HAP-1 (cell line): ENCODE data around the gene RPTOR.
"Not testable (repeated sequence)": the region's sequence is repeated elsewhere in the genome, so short reads cannot be mapped to it uniquely, and the experiment has no call there.

Experiments used
- DNase-seq, 2 experiments: peaks; one replicate each; pipeline ENCODE4 v3.0.0-alpha.2; 2016 to 2020; ENCODE audit warnings: low spot score in 2 of 2
- H3K27me3 ChIP-seq: fragments of 250-450 bp; sonication (Bioruptor Pico); 2 replicates; pipeline ENCODE4 v1.5.1; 2020; ENCODE audit warnings: low read depth, mild to moderate bottlenecking, moderate library complexity
- H3K36me3 ChIP-seq: fragments of 250-450 bp; sonication (Bioruptor Pico); replicated peaks from 2 replicates; pipeline ENCODE4 v1.5.1; 2020; ENCODE audit warnings: mild to moderate bottlenecking
- H3K4me1 ChIP-seq: fragments of 250-450 bp; sonication (Bioruptor Pico); 2 replicates; pipeline ENCODE4 v1.5.1; 2020; ENCODE audit warnings: mild to moderate bottlenecking
- H3K4me3 ChIP-seq: fragments of 250-450 bp; sonication (Bioruptor Pico); 2 replicates; pipeline ENCODE4 v1.5.1; 2020; ENCODE audit warnings: mild to moderate bottlenecking, moderate library complexity
- H3K9me3 ChIP-seq: fragments of 250-450 bp; sonication (Bioruptor Pico); 2 replicates; pipeline ENCODE4 v1.5.1; 2020; ENCODE audit warnings: mild to moderate bottlenecking, moderate library complexity
- in situ Hi-C: fragments of 300-500 bp; cut with MboI; formaldehyde crosslinking; loops from 3 replicates; pipeline ENCODE4 v1.14.3; 2020; ENCODE audit warnings: low sequenced_read_pairs, inconsistent platforms, mixed read lengths

Gene RPTOR

DNA sequence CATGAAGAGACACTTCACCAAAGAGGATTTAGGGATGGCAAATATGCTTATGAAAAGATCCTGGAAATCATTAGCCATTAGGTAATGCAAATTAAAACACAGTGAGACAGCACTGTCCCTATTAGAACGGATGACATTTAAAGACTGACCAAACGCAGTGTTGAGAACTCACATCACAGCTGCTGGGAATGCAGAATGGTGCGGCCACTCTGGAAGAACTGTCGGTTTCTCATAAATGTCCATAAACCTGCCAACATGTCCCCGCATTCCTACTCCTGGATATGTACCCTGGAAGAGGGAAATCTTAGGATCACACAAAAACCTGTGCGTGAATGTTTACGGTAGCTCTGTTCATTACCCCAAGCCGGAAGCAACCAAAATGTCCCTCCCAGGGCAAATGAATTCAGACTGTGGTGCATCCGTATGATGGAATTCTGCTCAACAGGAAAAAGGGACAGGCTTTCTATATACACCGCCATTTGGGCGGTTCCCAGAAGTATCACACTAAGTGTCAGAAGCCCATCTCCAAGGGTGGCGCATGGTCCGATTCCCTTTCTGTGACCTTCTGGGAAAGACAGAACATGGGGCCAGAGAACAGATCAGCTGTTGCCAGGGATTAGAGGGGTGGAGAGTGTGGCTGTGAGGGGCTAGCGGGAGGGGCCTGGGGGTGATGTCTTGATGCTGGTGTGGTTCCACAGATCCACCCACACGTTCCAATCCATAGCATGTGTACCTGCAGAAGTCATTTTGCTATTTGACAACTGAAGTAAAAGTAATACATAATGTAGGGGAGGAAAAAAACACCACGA is 249.8 kb downstream of the RPTOR start:
- no peak for DNase-seq
- Histone ChIP-seq H3K9me3 (no peaks in the 10 kb centered on the region), H3K36me3 (no peaks in the 10 kb centered on the region), H3K4me3 (no peak overlapping the region), H3K4me1 (peaks cover 2% of the 10 kb centered on the region; the same call in 1 of the 2 replicates), H3K27me3 (no peaks in the 10 kb centered on the region)
- in situ Hi-C loops = no loop called here

DNA sequence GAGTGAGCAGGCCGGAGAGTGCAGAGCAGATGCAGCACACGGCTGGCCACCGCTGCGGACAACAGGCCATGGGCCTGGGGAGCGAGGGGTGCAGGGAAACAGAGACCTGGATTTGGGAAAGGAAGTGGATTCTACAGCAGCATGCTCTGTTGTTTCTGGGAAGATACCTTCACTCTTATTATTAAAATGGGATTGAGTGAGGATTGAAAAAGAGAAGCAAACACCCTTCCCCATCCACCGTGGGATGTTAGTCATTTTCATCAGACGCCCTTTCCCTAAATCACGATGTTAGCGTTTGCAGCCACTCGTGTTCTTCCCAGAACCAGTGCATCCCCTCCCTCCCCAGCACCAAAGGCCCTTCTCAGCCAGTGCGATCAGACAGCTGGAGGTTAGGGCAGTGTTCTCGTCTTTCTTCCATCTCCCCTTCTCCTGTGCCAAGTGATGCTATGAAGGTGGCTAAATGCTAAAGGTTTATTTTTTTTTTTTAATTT is 250.5 kb downstream of the RPTOR start:
- H3K4me1 ChIP-seq = peaks cover 2% of the 10 kb centered on the region; the same call in 1 of the 2 replicates
- H3K9me3 ChIP-seq = no peaks in the 10 kb centered on the region
- H3K36me3 ChIP-seq = no peaks in the 10 kb centered on the region
- H3K27me3 ChIP-seq = no peaks in the 10 kb centered on the region
- in situ Hi-C loops = no loop called here
- DNase-seq = no peak
- H3K4me3 ChIP-seq = no peak overlapping the region

DNA sequence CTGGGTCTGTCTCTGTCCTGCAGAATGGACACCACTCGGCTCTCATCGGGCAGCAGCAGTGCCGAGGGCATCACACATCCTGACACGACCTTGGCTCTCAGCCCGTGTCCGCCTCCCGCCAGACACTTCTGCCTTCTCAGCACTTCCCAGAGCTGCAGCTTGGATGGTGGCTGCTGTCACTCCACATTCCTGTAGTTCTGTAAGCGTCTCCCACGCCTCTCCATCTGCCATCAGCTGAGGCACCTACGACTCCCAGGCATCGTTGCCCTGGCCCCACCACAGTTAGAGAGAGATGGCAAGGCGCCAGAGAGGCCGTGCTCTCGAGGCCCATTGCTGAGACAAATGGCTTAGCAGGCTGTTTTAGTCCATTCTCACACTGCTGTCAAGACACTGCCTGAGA is 251.1 kb downstream of the RPTOR start:
- peaks cover 2% of the 10 kb centered on the region; the same call in 1 of the 2 replicates for H3K4me1 ChIP-seq
- no peaks in the 10 kb centered on the region for H3K27me3 ChIP-seq
- no peaks in the 10 kb centered on the region for H3K9me3 ChIP-seq
- in situ Hi-C loops = no loop called here
- no peak overlapping the region for H3K4me3 ChIP-seq
- DNase-seq = no peak
- no peaks in the 10 kb centered on the region for H3K36me3 ChIP-seq

DNA sequence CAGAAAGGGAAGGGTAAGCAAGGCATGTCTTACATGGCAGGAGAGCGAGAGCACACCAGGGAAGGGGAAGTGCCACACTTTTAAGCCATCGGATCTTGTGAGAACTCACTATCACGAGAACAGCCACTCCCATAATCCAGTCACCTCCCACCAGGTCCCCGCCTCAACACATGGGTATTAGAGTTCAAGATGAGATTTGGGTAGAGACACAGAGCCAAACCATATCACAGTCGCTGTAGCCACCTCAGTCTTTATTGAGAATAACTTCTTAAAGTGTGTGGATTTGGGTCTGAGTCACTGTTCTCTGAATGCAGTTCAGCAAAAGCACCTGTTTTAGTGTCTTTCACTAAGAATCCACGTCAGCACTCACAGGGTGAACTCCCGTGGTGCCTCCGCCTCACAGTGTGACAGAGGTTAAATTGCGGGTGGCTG is 251.8 kb downstream of the RPTOR start:
- in situ Hi-C loops = no loop called here
- H3K4me1 ChIP-seq = no peaks in the 10 kb centered on the region

DNA sequence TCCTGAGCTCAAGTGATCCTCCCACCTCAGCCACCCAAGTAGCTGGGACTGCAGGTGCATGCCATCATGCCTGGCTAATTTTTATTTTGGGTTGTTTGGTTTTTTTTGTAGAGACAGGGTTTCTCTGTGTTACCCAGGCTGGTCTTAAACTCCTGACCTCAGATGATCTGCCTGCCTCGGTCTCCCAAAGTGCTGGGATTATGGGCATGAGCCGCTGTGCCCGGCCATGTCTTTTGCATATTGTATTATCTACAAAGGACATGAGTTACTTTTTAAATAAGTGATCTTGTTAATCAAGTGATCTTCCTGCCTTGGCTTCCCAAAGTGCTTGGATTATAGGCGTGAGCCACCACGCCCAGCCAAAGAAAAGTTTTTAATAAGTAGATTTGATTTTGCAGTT is 252.6 kb downstream of the RPTOR start:
- not testable (repeated sequence) for H3K36me3 ChIP-seq

More for the DNA sequence above, 251.8 kb downstream of the RPTOR start:
- H3K9me3 ChIP-seq = no peaks in the 10 kb centered on the region
- DNase-seq = no peak
- H3K4me3 ChIP-seq = no peak overlapping the region
- H3K36me3 ChIP-seq = no peaks in the 10 kb centered on the region
- no peaks in the 10 kb centered on the region for H3K27me3 ChIP-seq

DNA sequence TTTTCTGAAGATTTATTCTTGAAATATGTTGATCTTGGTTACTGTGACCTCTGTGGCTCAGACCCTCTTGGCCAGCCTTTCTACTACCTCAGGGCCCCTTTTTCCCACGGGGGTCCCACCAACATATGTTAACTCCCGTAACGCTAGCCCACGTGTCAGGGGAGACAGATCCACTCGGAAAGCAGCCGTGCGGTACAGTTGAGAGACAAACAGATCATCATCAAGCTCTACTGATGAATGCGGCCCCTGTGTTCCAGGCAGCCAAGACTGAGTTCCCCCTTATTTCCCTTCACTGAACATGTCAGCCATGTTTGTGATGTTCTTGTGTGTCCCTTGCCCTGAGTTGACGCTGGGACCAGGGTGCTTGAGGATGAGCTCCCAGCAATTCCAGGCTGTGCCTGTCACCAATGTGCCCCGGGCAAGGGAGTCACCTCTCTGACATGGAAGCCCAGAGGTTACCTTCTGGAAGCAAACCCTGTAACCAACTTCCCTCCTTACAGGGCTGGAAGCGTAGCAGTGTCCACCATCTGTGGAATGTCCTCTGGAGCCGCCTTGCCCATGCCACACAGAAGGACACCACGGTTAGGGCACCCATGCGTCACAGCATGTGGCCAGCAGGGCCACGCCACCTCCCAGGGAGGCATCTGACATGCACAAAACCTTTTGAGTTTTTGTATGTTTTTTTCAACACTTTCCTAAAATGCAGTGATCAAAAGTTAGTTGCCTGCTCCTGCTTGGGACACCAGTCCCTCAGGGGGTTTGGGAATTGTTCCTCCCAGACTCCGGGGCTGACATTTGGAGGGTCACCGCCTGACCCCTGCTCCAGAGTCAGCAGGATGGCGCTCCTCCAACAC is 253.3 kb downstream of the RPTOR start:
- H3K4me3 ChIP-seq = no peak overlapping the region
- no peaks in the 10 kb centered on the region for H3K36me3 ChIP-seq
- no peak for DNase-seq
- in situ Hi-C loops = no loop called here
- H3K4me1 ChIP-seq = no peaks in the 10 kb centered on the region
- no peaks in the 10 kb centered on the region for H3K9me3 ChIP-seq
- H3K27me3 ChIP-seq = no peaks in the 10 kb centered on the region

More for the DNA sequence above, 252.6 kb downstream of the RPTOR start:
- DNase-seq, in situ Hi-C loops, H3K9me3 ChIP-seq, H3K4me3 ChIP-seq, H3K4me1 ChIP-seq, H3K27me3 ChIP-seq: not testable (repeated sequence)

DNA sequence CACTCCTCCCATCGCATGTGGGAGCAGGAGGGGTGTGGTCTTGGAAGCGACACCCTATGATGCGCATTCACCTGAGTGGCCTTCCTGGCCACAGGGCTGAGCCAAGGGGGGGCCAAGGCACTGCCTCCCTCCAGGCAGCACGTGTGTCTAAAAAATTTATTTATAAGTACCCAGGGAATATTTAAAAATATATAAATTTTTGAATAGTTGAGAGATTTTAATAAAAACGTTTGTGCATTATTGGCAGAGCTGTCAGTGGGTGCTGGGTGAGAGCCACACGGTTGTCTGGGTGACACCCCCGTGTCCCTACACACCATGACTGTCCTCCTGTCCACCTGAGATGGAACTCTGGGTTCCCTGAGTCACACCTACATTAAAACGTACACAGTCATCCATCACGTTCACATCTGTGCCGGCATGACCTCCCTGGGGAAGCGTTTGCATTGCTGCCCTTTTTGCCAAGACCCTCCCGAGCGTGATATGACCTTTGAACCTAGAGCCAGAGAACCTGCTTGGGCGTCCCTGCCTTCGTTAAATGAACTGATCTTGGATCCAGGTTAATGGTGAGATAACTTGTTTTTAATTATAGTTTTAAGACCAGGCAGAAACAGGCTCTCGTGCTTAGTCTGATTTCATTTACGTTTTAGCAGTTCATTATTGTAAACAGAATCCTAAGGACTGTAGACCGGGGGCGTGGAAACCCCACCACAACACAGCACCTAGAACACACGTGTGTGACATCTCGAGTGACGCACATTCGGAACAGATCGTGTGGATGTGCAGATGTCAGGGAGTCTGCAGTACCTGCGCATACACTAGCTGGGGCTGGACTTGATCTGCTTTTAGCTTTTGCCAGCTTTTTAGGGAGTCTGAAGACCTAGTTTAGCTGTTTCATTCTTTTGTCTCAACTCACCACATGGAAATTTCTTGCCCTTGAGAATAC is 254.2 kb downstream of the RPTOR start:
- DNase-seq = no peak
- H3K9me3 ChIP-seq = no peaks in the 10 kb centered on the region
- H3K36me3 ChIP-seq = no peaks in the 10 kb centered on the region
- in situ Hi-C loops = no loop called here
- H3K27me3 ChIP-seq = no peaks in the 10 kb centered on the region
- H3K4me1 ChIP-seq = no peaks in the 10 kb centered on the region
- no peak overlapping the region for H3K4me3 ChIP-seq

DNA sequence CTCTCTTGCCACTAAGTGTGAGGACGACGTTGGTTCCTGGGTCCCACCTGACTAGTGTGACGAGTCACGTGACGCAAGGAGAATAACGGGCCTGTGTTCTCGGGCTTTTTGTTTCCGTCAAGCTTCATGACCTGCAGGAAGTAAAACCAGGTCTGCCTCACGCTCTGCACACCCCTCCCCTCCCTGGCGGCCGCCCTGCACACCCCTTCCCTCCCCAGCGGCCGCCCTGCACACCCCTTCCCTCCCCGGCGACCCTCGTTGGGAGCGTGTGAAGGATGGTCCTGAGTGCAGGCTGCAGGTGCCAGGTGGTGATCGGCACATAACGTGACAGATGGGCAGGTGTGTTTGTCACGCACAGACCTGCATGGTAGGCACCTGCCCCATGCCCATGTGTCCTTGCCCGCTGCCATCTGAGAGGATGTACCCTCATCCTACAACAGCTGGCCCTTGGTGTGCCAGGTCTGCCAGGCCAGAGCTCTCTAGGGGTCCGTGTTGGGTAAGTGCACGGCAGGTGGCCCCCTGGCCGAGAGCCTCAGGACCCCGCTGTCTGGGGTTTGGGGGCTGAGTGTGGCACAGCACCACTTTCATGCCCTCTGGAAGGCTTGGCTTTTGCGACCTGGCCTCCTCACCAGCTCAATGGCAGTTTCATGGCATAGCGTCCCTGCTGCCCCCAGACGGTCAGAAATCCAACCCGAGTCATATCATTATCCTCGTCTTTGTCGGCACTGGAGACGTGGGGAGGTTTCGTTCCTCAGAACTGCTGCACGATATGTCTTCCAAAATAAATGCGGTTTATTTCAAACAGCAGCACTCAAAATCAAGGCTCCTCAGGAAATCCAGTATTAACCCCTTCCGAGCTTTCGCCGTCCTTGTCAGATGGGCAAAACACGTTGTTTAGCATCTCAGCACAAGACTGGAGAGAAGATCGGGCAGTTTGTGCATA is 255.2 kb downstream of the RPTOR start:
- in situ Hi-C loops = no loop called here

DNA sequence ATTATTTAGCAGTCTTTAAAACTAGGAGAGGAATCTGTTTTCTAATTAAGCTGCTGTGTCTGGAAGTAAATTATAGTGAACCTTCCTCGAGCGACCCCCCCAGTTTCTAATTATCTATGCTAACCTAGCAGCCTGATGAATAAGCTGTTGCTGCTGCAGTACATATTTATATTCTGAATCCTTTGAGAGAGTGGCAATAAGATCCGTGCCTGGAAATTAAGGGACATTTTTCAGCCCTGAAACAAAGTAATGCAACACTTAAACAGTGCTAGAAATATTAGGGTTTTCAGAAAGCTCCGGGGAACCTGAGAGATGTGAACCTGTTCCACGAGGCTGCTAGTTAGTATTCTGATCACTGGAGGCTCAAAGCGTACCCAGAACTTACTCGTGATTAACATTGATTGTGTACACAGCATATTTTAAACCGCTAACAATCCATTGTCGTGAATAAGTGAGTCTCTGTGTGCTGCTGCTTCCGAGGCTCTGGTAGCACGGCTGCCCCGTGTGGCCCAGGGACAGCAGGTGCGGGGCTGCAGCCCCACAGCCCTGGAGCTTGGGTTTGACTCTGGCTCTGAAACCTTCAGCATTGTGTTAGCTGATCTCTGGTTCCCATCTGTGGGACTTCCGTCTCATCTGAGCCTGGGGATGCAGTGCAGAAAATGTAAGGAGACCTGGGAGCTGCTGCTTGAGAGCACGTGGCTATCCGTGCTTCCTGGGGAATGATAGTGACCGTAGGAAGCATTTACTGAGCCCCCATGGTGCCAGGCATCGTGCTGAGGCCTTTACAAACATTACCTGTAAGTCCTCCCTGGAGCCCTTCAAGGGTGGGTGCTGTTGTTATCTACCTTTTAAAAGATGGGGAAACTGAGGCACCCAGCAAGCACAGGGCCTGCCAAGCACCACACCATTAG is 256.1 kb downstream of the RPTOR start:
- in situ Hi-C loops = no loop called here

More for the DNA sequence above, 255.2 kb downstream of the RPTOR start:
- no peaks in the 10 kb centered on the region for H3K36me3 ChIP-seq
- DNase-seq = no peak
- H3K4me1 ChIP-seq = no peaks in the 10 kb centered on the region
- no peaks in the 10 kb centered on the region for H3K9me3 ChIP-seq
- H3K27me3 ChIP-seq = no peaks in the 10 kb centered on the region
- H3K4me3 ChIP-seq = no peak overlapping the region

DNA sequence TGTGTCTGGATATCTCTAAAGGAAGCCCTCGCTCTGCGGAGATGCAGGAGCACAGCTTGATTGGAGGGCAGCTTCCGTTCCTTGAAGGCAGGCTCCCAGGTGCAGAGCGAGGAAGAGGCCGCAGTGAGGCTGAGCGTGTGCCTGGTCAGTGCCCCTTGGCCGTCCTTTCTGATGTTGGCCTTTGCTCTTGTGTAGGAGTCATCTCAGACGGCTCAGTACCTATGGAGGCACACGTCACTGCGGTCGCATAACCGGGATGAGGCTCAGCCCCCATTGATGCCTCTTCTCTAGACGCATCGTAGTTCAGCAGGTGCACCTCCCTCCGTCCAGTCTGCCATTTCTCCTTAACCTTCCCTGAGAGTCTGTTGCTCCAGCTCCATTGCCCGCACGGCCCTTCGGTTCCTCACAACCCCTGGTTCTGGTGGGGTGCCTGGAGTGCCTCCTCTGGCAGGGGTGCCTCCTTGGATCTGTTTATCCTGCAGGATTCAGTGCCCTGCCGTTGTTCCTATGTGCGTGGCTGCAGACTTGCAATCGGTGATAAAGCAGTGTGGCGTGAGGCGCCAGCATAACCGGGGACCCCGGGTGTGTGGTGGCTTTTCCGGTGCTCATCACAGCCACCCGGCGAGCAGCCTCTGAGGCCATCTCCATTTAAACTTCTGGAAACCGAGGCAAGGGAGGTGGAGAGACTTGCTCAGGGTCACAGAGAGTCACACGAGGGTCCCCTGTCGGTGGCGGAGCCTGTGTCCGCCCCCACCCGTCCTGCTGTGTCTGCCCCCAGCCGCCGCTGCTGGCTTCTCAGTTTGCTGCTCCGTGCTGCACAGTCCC is 258.2 kb downstream of the RPTOR start:
- Histone ChIP-seq H3K4me3 (no peak overlapping the region), H3K4me1 (no peaks in the 10 kb centered on the region), H3K36me3 (no peaks in the 10 kb centered on the region), H3K9me3 (peaks cover 2% of the 10 kb centered on the region; the same call in 1 of the 2 replicates), H3K27me3 (no peaks in the 10 kb centered on the region)
- DNase-seq = no peak
- in situ Hi-C loops = no loop called here

More for the DNA sequence above, 256.1 kb downstream of the RPTOR start:
- Histone ChIP-seq H3K9me3 (no peaks in the 10 kb centered on the region), H3K27me3 (no peaks in the 10 kb centered on the region), H3K36me3 (no peaks in the 10 kb centered on the region), H3K4me3 (no peak overlapping the region), H3K4me1 (no peaks in the 10 kb centered on the region)
- DNase-seq = no peak
